ENCODE data around the gene SLC9A3. TPM values are rescaled to one million over a fixed set of nuclear protein-coding genes. Genes with fewer than 3 reads are reported as not detected.
A peak's percentile ranks its signal among the peaks of the same experiment; 100 is the strongest.

Gene SLC9A3
- total RNA-seq, 1 experiment from 2014 or later = 1.5 TPM

DNA sequence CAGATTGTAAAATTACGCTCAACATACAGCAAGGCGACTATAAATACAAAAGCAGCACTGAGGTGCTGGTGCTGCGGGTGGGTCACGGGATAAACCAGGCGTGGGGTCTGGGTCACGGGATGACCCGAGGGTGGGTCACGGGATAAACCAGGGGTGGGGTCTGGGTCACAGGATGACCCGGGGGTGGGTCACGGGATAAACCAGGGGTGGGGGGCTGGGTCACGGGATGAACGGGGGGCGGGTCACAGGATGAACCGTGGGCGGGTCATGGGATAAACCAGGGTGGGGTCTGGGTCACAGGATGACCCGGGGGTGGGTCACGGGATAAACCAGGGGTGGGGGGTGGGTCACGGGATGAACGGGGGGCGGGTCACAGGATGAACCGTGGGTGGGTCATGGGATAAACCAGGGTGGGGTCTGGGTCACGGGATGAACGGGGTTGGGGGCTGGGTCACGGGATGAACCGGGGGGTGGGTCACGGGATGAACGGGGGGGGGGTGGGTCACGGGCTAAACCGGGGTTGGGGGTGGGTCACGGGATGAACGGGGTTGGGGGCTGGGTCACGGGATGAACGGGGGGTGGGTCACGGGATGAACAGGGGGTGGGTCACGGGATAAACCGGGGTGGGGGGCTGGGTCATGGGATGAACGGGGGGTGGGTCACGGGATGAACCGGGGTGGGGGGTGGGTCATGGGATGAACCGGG is 30.2 kb upstream of the SLC9A3 start (continued):
- TF ChIP-seq, protein P1, sequence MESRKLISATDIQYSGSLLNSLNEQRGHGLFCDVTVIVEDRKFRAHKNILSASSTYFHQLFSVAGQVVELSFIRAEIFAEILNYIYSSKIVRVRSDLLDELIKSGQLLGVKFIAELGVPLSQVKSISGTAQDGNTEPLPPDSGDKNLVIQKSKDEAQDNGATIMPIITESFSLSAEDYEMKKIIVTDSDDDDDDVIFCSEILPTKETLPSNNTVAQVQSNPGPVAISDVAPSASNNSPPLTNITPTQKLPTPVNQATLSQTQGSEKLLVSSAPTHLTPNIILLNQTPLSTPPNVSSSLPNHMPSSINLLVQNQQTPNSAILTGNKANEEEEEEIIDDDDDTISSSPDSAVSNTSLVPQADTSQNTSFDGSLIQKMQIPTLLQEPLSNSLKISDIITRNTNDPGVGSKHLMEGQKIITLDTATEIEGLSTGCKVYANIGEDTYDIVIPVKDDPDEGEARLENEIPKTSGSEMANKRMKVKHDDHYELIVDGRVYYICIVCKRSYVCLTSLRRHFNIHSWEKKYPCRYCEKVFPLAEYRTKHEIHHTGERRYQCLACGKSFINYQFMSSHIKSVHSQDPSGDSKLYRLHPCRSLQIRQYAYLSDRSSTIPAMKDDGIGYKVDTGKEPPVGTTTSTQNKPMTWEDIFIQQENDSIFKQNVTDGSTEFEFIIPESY (IDR thresholded peaks at IDR 0.05; ENCODE audit: extremely low read depth, insufficient replicate concordance, low read length) = no peak
- no peak for TF ChIP-seq RAD21 (IDR thresholded peaks at IDR 0.05; ENCODE audit: low read depth)

DNA sequence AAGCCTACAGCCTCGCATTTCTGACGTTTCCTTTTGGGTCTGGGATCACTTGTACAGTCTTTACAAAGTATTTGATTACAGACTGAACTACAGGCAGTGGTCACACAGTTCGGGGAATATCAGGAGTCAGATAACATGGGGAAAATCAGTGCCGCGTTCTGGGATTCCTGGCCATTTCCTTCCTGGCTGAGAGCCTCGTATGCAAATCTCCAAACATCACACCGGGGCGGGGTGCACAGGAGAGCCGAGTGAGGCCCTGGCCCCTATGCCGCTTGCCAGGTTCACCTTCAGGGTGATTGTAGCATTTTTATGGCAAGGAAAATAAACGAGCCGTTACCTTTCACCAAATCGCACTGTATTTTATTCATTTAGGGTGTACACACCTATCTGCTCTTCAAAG is 29.6 kb upstream of the SLC9A3 start:
- CTCF ChIA-PET = no interaction called here
- Histone ChIP-seq H3K79me2 (ENCODE audit: insufficient read depth, low read length) (no peaks in the 10 kb centered on the region), H3K4me3 (replicated peaks in 1 of 2; ENCODE audit: low read depth in 1 of 2, low read length in 2 of 2) (peak overlapping the region; percentile 15 to 28; a peak in 2 of 4 replicates), H3K4me1 (ENCODE audit: control insufficient read depth in 1 of 2, insufficient read depth in 2 of 2, low read length in 2 of 2) (peaks cover 0 to 7% of the 10 kb centered on the region in 2 experiments; a peak in 1 of 4 replicates), H4K20me1 (ENCODE audit: insufficient read depth) (no peaks in the 10 kb centered on the region), H3K9me2 (ENCODE audit: insufficient read depth) (no peaks in the 10 kb centered on the region), H3K9ac (ENCODE audit: low read length) (no peak overlapping the region), H3K9me3 (ENCODE audit: control insufficient read depth in 1 of 2, insufficient read depth in 1 of 2, low read depth in 1 of 2, low read length in 2 of 2) (no peaks in the 10 kb centered on the region; a peak in 1 of 4 replicates), H3K4me2 (ENCODE audit: low read length) (peak overlapping the region; percentile 56), H2AFZ (ENCODE audit: low read depth, low read length, poor library complexity, severe bottlenecking) (peak overlapping the region; percentile 94), H3K27me3 (ENCODE audit: insufficient read depth, low read length) (peaks cover 13% of the 10 kb centered on the region), H3K36me3 (ENCODE audit: control insufficient read depth in 1 of 2, insufficient read depth in 2 of 2, low read length in 2 of 2) (no peaks in the 10 kb centered on the region), H3K27ac (ENCODE audit: low read depth, low read length) (no peak overlapping the region)
- ATAC-seq = peak; percentile 90
- POLR2A ChIA-PET = no interaction called here
- DNase-seq (ENCODE audit: low read depth, low spot score) = peak; percentile 28
- RAD21 ChIA-PET (ENCODE audit: low non-redundant PET in 1 of 2, low total read pairs in 2 of 2, uncharacterized antibody in 2 of 2, unreplicated experiment in 2 of 2) = no interaction called here
- TF ChIP-seq ZFX (IDR thresholded peaks at IDR 0.05) = no peak
- no peak for TF ChIP-seq EZH2 (IDR thresholded peaks at IDR 0.05)
- TF ChIP-seq SP1 (IDR thresholded peaks at IDR 0.05; ENCODE audit: low read depth) = no peak
- TF ChIP-seq EGR1 (IDR thresholded peaks at IDR 0.05; ENCODE audit: low read depth) = no peak
- TF ChIP-seq, protein P2, sequence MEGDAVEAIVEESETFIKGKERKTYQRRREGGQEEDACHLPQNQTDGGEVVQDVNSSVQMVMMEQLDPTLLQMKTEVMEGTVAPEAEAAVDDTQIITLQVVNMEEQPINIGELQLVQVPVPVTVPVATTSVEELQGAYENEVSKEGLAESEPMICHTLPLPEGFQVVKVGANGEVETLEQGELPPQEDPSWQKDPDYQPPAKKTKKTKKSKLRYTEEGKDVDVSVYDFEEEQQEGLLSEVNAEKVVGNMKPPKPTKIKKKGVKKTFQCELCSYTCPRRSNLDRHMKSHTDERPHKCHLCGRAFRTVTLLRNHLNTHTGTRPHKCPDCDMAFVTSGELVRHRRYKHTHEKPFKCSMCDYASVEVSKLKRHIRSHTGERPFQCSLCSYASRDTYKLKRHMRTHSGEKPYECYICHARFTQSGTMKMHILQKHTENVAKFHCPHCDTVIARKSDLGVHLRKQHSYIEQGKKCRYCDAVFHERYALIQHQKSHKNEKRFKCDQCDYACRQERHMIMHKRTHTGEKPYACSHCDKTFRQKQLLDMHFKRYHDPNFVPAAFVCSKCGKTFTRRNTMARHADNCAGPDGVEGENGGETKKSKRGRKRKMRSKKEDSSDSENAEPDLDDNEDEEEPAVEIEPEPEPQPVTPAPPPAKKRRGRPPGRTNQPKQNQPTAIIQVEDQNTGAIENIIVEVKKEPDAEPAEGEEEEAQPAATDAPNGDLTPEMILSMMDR (IDR thresholded peaks at IDR 0.05 in 2 of 3, conservative IDR thresholded peaks at IDR 0.05 in 1 of 3; ENCODE audit: borderline replicate concordance in 1 of 3, insufficient read depth in 1 of 3, low read depth in 2 of 3, low read length in 2 of 3) = no peak
- TF ChIP-seq FOSL1 (IDR thresholded peaks at IDR 0.05; ENCODE audit: low read depth) = no peak
- TF ChIP-seq YY1 (IDR thresholded peaks at IDR 0.05; ENCODE audit: extremely low read depth, insufficient replicate concordance, low read depth, low read length) = no peak
- TF ChIP-seq, protein P1 (IDR thresholded peaks at IDR 0.05; ENCODE audit: extremely low read depth, insufficient replicate concordance, low read length) = no peak
- intact Hi-C loops (cut with micrococcal nuclease) = no loop called here
- BruUV-seq (replicated peaks) = no TSS peak
